D721Med (cell line): ENCODE measurements around the gene IFT122.

Experiments
- DNase-seq: peaks from one replicate; pipeline ENCODE4 v3.0.0; 2011; ENCODE audit warnings: low spot score; ENCODE audit not compliant: insufficient read length
- FAIRE-seq: peaks from 2 replicates; lab custom pipeline; 2011; peaks lifted over from hg19 to GRCh38; lab: Jason Lieb, UNC
- CTCF ChIP-seq: IDR thresholded peaks from 2 replicates; pipeline ENCODE4 v1.5.1; 2012; ENCODE audit warnings: mild to moderate bottlenecking, control low read depth; ENCODE audit not compliant: insufficient read depth; ENCODE audit errors: missing control alignments

IFT122 gene

GRCh38 chr3:129553171-129553570 lies 113.1 kb downstream of the IFT122 start:
- no peak for TF ChIP-seq CTCF
- DNase-seq (no peak), FAIRE-seq (no peak)

- no peak for TF ChIP-seq CTCF
- no peak for FAIRE-seq
- no peak for DNase-seq
Measured at GRCh38 chr3:129553719-129554118, 113.7 kb downstream of the IFT122 start.

- DNase-seq (no peak), FAIRE-seq (no peak)
- TF ChIP-seq CTCF, result no peak
Measured at GRCh38 chr3:129554356-129555152, 114.5 kb downstream of the IFT122 start.

- no peak for FAIRE-seq
- no peak for TF ChIP-seq CTCF
- DNase-seq, result no peak
Measured at GRCh38 chr3:129555153-129555550, 115.1 kb downstream of the IFT122 start.

- FAIRE-seq (no peak), DNase-seq (no peak)
- TF ChIP-seq CTCF, result no peak
Measured at GRCh38 chr3:129555616-129556357, 115.8 kb downstream of the IFT122 start.

GRCh38 chr3:129556358-129556695 lies 116.3 kb downstream of the IFT122 start:
- FAIRE-seq (no peak), DNase-seq (no peak)
- no peak for TF ChIP-seq CTCF
